ENCODE results near the gene HOXA9.

Gene HOXA9

GRCh38 chr7:27177795-27178320 is 12.5 kb upstream of the HOXA9 start:
- H3K9me3 Mint-ChIP-seq: no peaks in the 10 kb centered on the region
- peaks cover 56% of the 10 kb centered on the region for H3K27me3 Mint-ChIP-seq (ENCODE audit: low read depth)
- H3K27ac Mint-ChIP-seq: no peak overlapping the region
- no peaks in the 10 kb centered on the region for H3K36me3 Mint-ChIP-seq (ENCODE audit: low read depth)
- H3K4me3 Mint-ChIP-seq: no peak overlapping the region
- H3K4me1 Mint-ChIP-seq (ENCODE audit: low read depth): peaks cover 5% of the 10 kb centered on the region

DNA sequence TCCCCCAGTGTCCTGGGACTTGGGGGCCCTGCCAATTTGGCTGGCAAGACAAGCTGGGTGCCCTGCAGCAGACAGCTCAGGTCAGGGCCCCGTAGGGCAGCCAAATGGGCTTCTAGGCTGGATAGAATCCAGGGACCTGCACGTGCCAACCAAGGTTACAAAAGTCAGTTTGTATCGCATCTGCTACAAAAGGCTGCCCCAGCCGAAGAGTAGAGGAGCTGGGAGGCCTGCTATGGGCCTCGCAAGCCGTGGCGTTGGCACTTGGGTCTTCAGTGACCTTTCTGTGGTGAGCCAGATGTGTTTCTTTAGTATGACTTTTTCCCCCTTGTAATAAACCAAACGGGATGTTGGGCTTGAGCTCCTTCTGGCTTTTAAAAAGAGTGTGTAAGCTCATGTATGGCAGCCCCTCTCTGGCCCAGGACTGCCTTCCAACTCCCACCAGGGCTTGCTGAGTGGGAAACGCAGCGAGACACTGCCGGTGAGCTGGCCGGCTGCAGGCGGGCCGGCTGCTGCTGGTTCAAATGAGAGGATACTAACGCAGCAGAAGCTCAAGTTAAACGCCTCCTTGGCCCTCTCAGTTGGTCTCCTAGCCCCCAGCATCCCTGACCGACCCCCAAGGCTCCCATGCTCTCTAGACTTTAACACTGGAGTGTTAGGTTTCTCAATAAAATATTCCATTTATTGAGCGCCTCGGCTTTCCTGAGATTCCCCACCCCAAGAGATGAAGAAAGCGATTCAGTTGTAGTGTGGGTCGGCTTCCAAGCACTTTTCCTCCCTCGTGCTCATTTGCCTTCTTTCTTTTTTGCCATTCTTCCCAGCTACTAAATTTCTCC is 11.8 kb upstream of the HOXA9 start:
- Mint-ChIP-seq H3K4me3 (no peak overlapping the region), H3K4me1 (ENCODE audit: low read depth) (peaks cover 5% of the 10 kb centered on the region), H3K27ac (no peak overlapping the region), H3K9me3 (no peaks in the 10 kb centered on the region), H3K36me3 (ENCODE audit: low read depth) (no peaks in the 10 kb centered on the region), H3K27me3 (ENCODE audit: low read depth) (peaks cover 54% of the 10 kb centered on the region)

- H3K4me1 Mint-ChIP-seq (ENCODE audit: low read depth): peaks cover 7% of the 10 kb centered on the region
- no peak overlapping the region for H3K4me3 Mint-ChIP-seq
- peaks cover 54% of the 10 kb centered on the region for H3K27me3 Mint-ChIP-seq (ENCODE audit: low read depth)
- no peaks in the 10 kb centered on the region for H3K9me3 Mint-ChIP-seq
- H3K27ac Mint-ChIP-seq: no peak overlapping the region
- H3K36me3 Mint-ChIP-seq (ENCODE audit: low read depth): no peaks in the 10 kb centered on the region
These were observed 11.1 kb upstream of the HOXA9 start for GRCh38 chr7:27176524-27176845.

- peaks cover 54% of the 10 kb centered on the region for H3K27me3 Mint-ChIP-seq (ENCODE audit: low read depth)
- no peaks in the 10 kb centered on the region for H3K36me3 Mint-ChIP-seq (ENCODE audit: low read depth)
- H3K4me1 Mint-ChIP-seq (ENCODE audit: low read depth): peaks cover 7% of the 10 kb centered on the region
- H3K4me3 Mint-ChIP-seq: no peak overlapping the region
- H3K27ac Mint-ChIP-seq: no peak overlapping the region
- no peaks in the 10 kb centered on the region for H3K9me3 Mint-ChIP-seq
These were observed 10.5 kb upstream of the HOXA9 start for GRCh38 chr7:27175626-27176523.

- no peaks in the 10 kb centered on the region for H3K36me3 Mint-ChIP-seq (ENCODE audit: low read depth)
- H3K4me3 Mint-ChIP-seq: no peak overlapping the region
- peaks cover 7% of the 10 kb centered on the region for H3K4me1 Mint-ChIP-seq (ENCODE audit: low read depth)
- H3K27ac Mint-ChIP-seq: peak overlapping the region; percentile 55
- peaks cover 59% of the 10 kb centered on the region for H3K27me3 Mint-ChIP-seq (ENCODE audit: low read depth)
- H3K9me3 Mint-ChIP-seq: no peaks in the 10 kb centered on the region
These were observed 9.7 kb upstream of the HOXA9 start for GRCh38 chr7:27174874-27175625.

- H3K4me3 Mint-ChIP-seq: no peak within 1 kb of the TSS
- H3K27ac Mint-ChIP-seq: peak within 1 kb of the TSS; percentile 55
- H3K9me3 Mint-ChIP-seq: no peaks in the 10 kb centered on the region
- peaks cover 56% of the 10 kb centered on the region for H3K27me3 Mint-ChIP-seq (ENCODE audit: low read depth)
- no peaks in the 10 kb centered on the region for H3K36me3 Mint-ChIP-seq (ENCODE audit: low read depth)
- peaks cover 2% of the 10 kb centered on the region for H3K4me1 Mint-ChIP-seq (ENCODE audit: low read depth)
These were observed 8.9 kb upstream of the HOXA9 start, which contains the start of gene HOXA10 for GRCh38 chr7:27173956-27174873. Gene HOXA10, minus strand, starts transcription at chr7:27174320. Its CDS starts 14 bp downstream, at chr7:27174306.

GRCh38 chr7:27173511-27173955 is 8.2 kb upstream of the HOXA9 start:
- H3K4me3 Mint-ChIP-seq: no peak overlapping the region

GRCh38 chr7:27172823-27173510 is 7.6 kb upstream of the HOXA9 start:
- Mint-ChIP-seq H3K27me3 (ENCODE audit: low read depth) (peaks cover 55% of the 10 kb centered on the region), H3K36me3 (ENCODE audit: low read depth) (peaks cover 2% of the 10 kb centered on the region), H3K27ac (no peak overlapping the region), H3K9me3 (no peaks in the 10 kb centered on the region), H3K4me3 (no peak overlapping the region), H3K4me1 (ENCODE audit: low read depth) (peaks cover 7% of the 10 kb centered on the region)

More at GRCh38 chr7:27173511-27173955, 8.2 kb upstream of the HOXA9 start:
- no peak overlapping the region for H3K27ac Mint-ChIP-seq
- peaks cover 55% of the 10 kb centered on the region for H3K27me3 Mint-ChIP-seq (ENCODE audit: low read depth)
- peaks cover 2% of the 10 kb centered on the region for H3K36me3 Mint-ChIP-seq (ENCODE audit: low read depth)
- peaks cover 6% of the 10 kb centered on the region for H3K4me1 Mint-ChIP-seq (ENCODE audit: low read depth)
- no peaks in the 10 kb centered on the region for H3K9me3 Mint-ChIP-seq

DNA sequence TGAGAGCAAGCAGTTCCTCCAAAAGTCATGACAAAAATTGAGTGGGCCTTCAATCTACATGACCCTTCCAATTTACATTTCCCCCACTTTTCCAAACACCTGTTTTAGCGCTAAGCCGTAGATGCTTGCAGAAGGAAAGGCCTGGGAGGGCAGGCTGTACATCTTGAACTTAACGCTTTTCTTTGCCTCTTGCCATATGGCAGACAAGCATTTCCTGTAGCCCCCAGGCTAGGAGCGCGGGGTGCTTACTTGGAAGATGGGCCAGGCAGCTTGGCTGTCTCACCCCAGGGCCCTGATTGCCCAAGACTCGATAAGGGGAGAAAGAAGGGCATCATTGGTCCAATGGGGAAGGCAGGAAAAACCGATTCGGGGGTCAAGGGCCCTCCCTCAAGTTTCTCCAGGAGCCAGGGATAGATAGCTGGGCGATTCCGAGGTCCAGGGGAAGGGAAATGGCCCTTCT is 7.0 kb upstream of the HOXA9 start:
- H3K4me3 Mint-ChIP-seq: peak overlapping the region; percentile 29
- H3K27ac Mint-ChIP-seq: peak overlapping the region; percentile 83
- peaks cover 56% of the 10 kb centered on the region for H3K27me3 Mint-ChIP-seq (ENCODE audit: low read depth)
- peaks cover 2% of the 10 kb centered on the region for H3K36me3 Mint-ChIP-seq (ENCODE audit: low read depth)
- H3K9me3 Mint-ChIP-seq: no peaks in the 10 kb centered on the region
- H3K4me1 Mint-ChIP-seq (ENCODE audit: low read depth): peaks cover 7% of the 10 kb centered on the region

DNA sequence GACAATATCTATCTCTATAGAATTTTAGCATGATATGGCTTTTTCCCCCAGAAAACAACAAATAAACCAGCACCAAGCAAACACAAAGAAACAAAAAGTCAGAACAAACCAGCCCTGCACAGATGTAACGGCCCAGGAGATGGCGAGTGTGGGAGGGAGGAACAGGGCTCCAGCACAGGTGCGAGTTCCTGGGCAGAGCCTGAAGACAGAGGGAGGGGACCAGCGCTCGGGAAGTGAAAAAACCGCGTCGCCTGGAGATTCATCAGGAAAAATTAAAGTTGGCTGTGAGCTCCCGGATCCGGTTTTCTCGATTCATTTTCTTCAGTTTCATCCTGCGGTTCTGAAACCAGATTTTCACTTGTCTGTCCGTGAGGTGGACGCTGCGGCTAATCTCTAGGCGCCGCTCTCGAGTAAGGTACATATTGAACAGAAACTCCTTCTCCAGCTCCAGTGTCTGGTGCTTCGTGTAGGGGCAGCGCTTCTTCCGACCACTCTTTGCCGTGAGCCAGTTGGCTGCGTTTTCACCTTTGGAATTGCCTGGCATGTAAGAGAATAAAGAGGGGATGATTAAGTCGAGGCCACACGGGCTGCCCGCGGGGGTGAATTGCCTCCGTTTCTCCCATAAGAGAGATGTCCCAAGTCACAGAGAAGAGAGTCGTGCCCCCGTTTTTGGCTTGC is 6.4 kb upstream of the HOXA9 start:
- Mint-ChIP-seq H3K9me3 (no peaks in the 10 kb centered on the region), H3K27me3 (ENCODE audit: low read depth) (peaks cover 61% of the 10 kb centered on the region), H3K4me1 (ENCODE audit: low read depth) (peaks cover 7% of the 10 kb centered on the region), H3K27ac (peak overlapping the region; percentile 83), H3K4me3 (no peak overlapping the region), H3K36me3 (ENCODE audit: low read depth) (peaks cover 2% of the 10 kb centered on the region)

- H3K27ac Mint-ChIP-seq: peak overlapping the region; percentile 7
- H3K9me3 Mint-ChIP-seq: no peaks in the 10 kb centered on the region
- peaks cover 66% of the 10 kb centered on the region for H3K27me3 Mint-ChIP-seq (ENCODE audit: low read depth)
- H3K4me1 Mint-ChIP-seq (ENCODE audit: low read depth): peaks cover 7% of the 10 kb centered on the region
- H3K36me3 Mint-ChIP-seq (ENCODE audit: low read depth): peaks cover 2% of the 10 kb centered on the region
- H3K4me3 Mint-ChIP-seq: no peak overlapping the region
These were observed 5.9 kb upstream of the HOXA9 start for GRCh38 chr7:27171325-27171636.

GRCh38 chr7:27170426-27171324 is 5.3 kb upstream of the HOXA9 start:
- Mint-ChIP-seq H3K36me3 (ENCODE audit: low read depth) (peaks cover 2% of the 10 kb centered on the region), H3K27me3 (ENCODE audit: low read depth) (peaks cover 72% of the 10 kb centered on the region), H3K9me3 (no peaks in the 10 kb centered on the region), H3K4me3 (no peak overlapping the region), H3K27ac (peak overlapping the region; percentile 7), H3K4me1 (ENCODE audit: low read depth) (peaks cover 7% of the 10 kb centered on the region)
